Testis (tissue), 2 donors: ENCODE results near the gene MCL1.

Source experiments
- POLR2A ChIP-seq: fragments of 450-650 bp; IDR thresholded peaks from one replicate; pipeline ENCODE4 v1.6.1; 2017; ENCODE audit warnings: antibody characterized with exemption, mild to moderate bottlenecking, moderate library complexity
- TF ChIP-seq, protein P1 (sequence below), 3 experiments: fragments of 450-650 bp in 2 of 3; fragments of 200-600 bp in 1 of 3; sonication (generic) in 1 of 3; IDR thresholded peaks; one replicate each; pipeline ENCODE4 v1.5.1; 2016 to 2019; ENCODE audit warnings: antibody characterized with exemption in 3 of 3, mild to moderate bottlenecking in 2 of 3, moderate library complexity in 1 of 3

- TF ChIP-seq, protein P1, sequence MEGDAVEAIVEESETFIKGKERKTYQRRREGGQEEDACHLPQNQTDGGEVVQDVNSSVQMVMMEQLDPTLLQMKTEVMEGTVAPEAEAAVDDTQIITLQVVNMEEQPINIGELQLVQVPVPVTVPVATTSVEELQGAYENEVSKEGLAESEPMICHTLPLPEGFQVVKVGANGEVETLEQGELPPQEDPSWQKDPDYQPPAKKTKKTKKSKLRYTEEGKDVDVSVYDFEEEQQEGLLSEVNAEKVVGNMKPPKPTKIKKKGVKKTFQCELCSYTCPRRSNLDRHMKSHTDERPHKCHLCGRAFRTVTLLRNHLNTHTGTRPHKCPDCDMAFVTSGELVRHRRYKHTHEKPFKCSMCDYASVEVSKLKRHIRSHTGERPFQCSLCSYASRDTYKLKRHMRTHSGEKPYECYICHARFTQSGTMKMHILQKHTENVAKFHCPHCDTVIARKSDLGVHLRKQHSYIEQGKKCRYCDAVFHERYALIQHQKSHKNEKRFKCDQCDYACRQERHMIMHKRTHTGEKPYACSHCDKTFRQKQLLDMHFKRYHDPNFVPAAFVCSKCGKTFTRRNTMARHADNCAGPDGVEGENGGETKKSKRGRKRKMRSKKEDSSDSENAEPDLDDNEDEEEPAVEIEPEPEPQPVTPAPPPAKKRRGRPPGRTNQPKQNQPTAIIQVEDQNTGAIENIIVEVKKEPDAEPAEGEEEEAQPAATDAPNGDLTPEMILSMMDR (IDR thresholded peaks at IDR 0.05), result no peak
- TF ChIP-seq POLR2A, result no peak
These were observed 43.7 kb downstream of the MCL1 start for GRCh38 chr1:150535511-150536287.
